ENCODE measurements around the gene PLEKHA6.

- no peak for TF ChIP-seq CTCF (conservative IDR thresholded peaks at IDR 0.05; ENCODE audit: low read depth, low read length)
- no peak for TF ChIP-seq RCOR1 (IDR thresholded peaks at IDR 0.05; ENCODE audit: insufficient replicate concordance, low read length)
- TF ChIP-seq POLR2A (IDR thresholded peaks at IDR 0.05; ENCODE audit: low read depth, low read length), result no peak
- TF ChIP-seq RAD21 (IDR thresholded peaks at IDR 0.05; ENCODE audit: low read length), result no peak
- TF ChIP-seq MAZ (IDR thresholded peaks at IDR 0.05; ENCODE audit: borderline replicate concordance, low read depth, low read length), result no peak
- no peak for TF ChIP-seq NFE2L2 (IDR thresholded peaks at IDR 0.05; ENCODE audit: low read depth, low read length)
- TF ChIP-seq MAFK (IDR thresholded peaks at IDR 0.05; ENCODE audit: low read depth, low read length), result no peak
- no peak for TF ChIP-seq ELK1 (IDR thresholded peaks at IDR 0.05; ENCODE audit: borderline replicate concordance, low read depth, low read length)
- TF ChIP-seq BHLHE40 (IDR thresholded peaks at IDR 0.05; ENCODE audit: low read depth, low read length), result no peak
- no peak for TF ChIP-seq USF2 (IDR thresholded peaks at IDR 0.05; ENCODE audit: low read depth, low read length)
- TF ChIP-seq FOS (IDR thresholded peaks at IDR 0.05; ENCODE audit: low read depth, low read length), result no peak
- TF ChIP-seq MXI1 (IDR thresholded peaks at IDR 0.05; ENCODE audit: borderline replicate concordance, low read depth, low read length), result no peak
- TF ChIP-seq SMC3 (IDR thresholded peaks at IDR 0.05; ENCODE audit: low read depth, low read length), result no peak
Measured at GRCh38 chr1:204259782-204260181, 99.9 kb downstream of the PLEKHA6 start.

Data from IMR-90 (cell line).